HG03135 (cell line): ENCODE data around the gene GVQW3.
"Not testable (repeated sequence)": the region's sequence is repeated elsewhere in the genome, so short reads cannot be mapped to it uniquely, and the experiment has no call there.

Source experiments
- ATAC-seq: cut with Tn5 transposase; IDR thresholded peaks from one replicate; pipeline ENCODE4 v1.9.1; 2021; ENCODE audit warnings: mild to moderate bottlenecking, moderate library complexity; ENCODE audit not compliant: unreplicated experiment

GVQW3 gene

GRCh38 chr11:76382209-76382608, 1.1 kb downstream of the GVQW3 start:
- ATAC-seq = no peak

- no peak for ATAC-seq
Measured at GRCh38 chr11:76385903-76386302, 4.8 kb downstream of the GVQW3 start.

DNA sequence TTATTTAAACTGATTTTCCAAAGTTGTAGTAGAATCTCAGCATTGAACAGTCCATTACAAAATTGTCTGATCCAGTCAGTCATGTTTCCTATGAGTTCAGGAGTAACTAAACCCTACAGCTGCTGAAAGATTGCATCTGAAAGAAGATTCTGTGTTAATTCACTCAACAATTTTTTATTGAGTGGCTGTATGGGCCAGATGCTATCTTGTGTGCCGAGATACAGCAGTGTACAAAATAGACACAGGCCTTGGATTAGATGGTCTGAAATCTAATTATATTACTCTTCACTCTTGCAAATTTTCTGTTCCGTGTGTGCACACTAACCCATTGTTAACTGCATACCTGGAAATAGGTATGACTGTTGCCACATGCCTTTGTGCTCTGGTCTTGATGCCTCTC, 7.3 kb downstream of the GVQW3 start:
- ATAC-seq = no peak

DNA sequence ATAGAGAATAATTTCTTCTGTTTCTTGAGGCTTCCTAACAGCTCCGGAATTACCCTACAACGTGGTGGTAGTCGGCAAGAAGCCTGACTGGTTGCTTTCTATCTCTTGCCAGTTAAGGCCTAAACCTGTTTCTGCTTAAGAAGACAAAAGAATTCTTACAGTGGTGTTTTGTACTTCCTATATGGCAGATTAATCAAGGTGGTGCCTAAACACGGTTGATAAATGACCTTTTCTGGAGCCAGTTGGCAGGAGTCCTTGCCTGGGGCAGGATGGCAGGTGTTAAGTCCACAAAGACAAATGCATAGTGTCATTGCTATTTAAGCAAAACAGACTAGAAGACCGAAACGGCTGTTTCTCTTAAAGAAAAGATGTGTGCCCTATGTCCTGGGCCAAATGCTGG, 9.9 kb downstream of the GVQW3 start:
- no peak for ATAC-seq

DNA sequence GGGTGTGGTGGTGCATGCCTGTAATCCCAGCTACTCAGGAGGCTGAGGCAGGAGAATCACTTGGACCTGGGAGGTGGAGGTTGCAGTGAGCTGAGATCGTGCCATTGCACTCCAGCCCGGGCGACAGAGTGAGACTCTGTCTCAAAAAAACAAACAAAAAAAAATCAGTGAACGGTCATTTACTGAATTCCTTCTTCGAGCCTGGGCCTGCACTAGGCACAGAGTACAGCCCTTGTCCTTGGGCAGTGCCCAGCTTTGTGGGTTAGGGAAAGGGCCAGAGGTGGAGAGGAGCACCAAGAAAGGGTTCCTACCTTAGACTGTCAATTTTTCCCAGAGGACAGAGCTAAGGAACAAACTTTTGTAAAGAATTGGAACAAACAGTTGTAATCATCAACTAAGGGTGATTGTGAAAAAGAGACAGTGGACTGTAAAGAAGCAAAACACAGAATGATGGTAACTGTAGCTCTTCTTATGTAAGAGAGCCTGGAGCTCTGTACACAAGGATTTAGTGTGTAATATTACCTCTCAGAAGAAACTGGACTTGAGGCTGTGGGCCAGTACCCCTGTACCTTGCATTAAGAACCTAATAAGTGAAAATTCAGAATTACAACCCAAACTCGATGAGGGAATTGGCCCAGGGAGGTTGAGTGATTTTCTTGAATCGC, 10.8 kb downstream of the GVQW3 start:
- no peak for ATAC-seq

DNA sequence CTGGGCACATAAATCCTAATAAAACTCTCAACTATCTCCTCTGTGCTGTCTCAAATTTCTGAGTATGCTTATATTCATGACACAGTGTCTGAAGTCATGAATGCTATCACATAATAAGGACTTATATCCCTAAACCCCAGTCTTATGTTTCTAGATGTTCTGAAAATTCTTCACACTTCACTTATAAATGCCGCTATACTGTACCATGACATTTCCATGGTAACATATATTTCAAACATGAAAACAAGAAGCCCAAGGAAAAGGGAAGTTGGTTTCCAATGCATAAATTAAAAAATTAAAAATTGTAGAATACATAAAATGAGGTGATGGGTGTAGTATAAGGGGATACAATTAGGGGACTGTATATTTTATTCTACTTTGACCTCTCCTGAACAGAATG, 11.7 kb downstream of the GVQW3 start:
- no peak for ATAC-seq

GRCh38 chr11:76394411-76394810, 13.3 kb downstream of the GVQW3 start:
- ATAC-seq = no peak

DNA sequence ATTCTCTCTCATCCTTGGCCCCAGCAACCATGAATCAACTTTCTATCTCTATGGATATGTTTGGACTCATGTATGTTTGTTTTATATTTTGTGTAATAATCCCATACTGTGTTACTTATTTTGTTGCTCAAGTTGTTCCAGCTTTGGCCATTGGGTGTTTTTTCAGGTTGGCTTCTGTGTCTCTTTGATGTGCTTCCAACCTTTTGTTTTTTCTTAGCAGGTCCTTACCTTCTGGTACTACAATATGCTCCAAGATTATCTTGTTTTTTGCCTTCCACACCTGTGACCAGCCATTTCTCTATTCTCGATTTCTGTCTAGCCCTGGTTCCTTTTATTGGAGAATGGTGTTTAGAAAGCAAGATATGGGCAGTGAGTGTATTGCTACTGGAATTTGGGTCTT, 14.2 kb downstream of the GVQW3 start:
- ATAC-seq = no peak

DNA sequence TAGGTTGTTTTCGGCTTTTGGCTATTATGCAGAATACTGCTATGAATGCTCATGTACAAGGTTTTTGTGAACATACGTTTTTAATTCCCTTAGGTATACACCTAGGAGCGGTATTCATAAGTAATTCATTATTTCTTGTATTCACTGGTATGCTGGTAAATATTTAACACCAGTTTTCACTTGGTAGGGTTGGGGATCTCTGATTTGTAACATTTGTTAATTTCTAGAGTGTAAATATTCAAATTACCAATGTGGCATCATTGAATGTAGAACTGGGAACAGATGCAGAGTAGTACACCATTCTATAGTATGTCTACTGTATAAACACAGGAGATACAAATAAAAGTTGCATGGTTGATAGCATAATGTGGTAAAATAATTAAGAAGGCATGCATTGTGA, 16.3 kb downstream of the GVQW3 start:
- ATAC-seq = no peak

- ATAC-seq = no peak
Measured at GRCh38 chr11:76400967-76401366, 19.8 kb downstream of the GVQW3 start.

- not testable (repeated sequence) for ATAC-seq
Measured at GRCh38 chr11:76401484-76401883, 20.4 kb downstream of the GVQW3 start.

DNA sequence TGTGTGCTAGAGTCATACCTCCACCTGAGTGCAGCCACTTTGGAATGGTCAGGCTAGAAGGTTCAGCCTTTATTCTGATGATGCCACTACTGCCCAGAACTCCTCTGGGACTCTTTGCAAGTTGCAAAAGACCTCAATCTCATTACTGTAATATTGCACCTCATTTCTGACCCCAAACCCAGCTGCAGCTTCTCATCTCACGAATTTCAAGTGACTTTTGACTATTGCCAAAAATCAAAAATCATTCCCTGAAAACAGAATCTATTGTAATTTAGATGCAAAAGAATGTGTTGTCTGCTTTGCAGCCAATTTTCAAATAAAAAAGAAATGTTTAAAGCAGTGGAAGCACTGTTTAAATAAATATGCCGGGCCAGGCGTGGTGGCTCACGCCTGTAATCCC, 25.2 kb downstream of the GVQW3 start:
- no peak for ATAC-seq

- ATAC-seq = no peak
Measured at GRCh38 chr11:76408171-76408965, 27.2 kb downstream of the GVQW3 start.

GRCh38 chr11:76410851-76411357, 29.8 kb downstream of the GVQW3 start:
- ATAC-seq = no peak

DNA sequence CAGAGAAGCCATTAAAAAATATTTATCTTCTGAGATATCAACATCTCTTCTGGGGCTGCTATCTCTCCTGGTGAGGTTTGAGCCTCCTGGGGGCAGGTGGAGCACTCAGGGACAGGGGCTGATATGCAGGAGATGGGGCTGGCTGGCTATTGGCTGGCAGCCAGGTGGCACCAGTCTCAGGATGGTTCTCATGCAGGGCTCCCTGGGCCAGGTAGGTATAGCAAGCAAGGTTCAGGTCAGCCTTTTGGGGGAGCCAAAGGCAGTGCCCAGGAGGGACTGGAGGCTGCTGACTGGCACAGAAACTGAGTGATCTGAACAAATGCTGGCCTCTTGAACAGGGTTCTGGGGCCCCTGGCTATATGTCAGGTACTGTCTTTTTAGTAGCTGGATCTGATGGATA, 34.0 kb downstream of the GVQW3 start:
- ATAC-seq = no peak

DNA sequence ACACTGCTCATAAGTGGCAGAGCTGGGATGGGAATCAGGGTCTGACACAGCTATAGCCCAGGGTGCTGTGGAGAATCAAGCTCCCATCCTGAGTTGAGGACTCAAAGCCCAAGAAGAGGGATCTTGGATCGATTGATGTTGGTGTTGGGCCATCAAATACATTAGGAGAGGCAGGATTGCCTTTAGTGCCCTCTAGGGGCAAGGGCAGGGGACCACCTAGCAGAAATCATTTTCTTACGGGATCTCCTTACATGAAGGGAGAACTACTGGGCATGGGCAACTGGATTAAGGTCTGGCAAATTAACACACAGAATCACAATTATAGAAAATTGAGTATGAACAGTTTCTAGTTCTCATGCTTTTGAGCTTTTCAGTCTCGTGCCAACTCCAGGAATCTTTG, 38.8 kb downstream of the GVQW3 start:
- ATAC-seq = no peak

DNA sequence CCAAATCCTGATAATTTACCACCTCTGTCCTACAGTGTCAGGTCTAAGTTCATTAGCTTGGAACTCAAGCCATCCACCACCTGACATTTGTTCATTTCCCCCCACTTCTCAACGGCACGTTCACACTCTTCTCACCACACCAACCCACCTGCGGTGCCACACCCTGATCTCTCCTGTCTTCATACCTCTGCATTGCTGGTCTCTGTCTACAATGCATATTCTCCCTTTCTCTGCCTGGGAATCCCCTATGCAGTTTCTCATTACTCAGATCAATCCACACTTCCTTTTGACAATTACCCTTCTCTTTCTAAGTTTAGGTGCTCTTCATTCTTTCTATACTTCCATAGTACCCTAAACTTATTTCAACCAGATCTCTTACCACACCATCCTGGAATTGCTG, 43.3 kb downstream of the GVQW3 start:
- no peak for ATAC-seq

DNA sequence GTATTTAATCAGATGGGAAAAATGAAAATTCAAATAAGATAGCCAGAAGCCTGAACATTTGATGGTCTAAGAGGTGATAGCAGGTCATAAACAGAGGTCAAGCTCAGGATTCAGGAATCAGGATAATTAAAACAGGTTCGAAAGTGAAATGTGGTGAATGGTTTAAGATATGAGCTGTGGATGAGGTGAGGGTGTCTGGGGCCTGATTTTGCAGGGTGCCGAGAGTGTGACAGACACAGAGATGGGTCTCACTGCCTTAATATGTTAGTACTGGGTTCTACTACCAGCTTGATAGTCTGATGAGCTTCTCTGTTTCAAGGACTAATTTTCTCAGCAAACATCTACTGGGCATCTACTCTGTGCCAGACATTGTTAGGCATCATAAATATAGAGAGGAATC, 43.8 kb downstream of the GVQW3 start:
- no peak for ATAC-seq

- no peak for ATAC-seq
Measured at GRCh38 chr11:76426660-76427059, 45.5 kb downstream of the GVQW3 start.

GRCh38 chr11:76436020-76436419, 54.9 kb downstream of the GVQW3 start:
- no peak for ATAC-seq

- ATAC-seq = no peak
Measured at GRCh38 chr11:76443268-76443980, 62.3 kb downstream of the GVQW3 start.

DNA sequence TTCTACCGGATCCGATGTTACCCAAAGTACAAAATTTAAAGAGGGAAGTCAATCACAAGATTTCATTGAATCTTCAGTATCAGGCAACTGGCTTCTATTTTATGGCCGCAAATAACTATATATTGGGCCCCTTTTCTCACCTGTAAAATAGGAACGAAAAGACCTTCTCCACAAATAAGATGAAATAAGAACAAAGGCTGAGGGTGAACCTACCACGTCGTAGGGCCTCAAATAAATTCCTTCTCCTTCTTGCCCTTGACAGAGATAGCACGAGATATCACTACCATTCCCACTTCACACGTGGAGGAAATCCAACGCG, 62.9 kb downstream of the GVQW3 start:
- no peak for ATAC-seq
